ENCODE measurements around the gene CLIC1.

The CLIC1 gene

GRCh38 chr6:31719001-31719400 lies 17.3 kb downstream of the CLIC1 start:
- DNase-seq (ENCODE audit: extremely low spot score) = no peak
- no peak for TF ChIP-seq SP1 (IDR thresholded peaks at IDR 0.05)
- TF ChIP-seq LEF1 (IDR thresholded peaks at IDR 0.05; ENCODE audit: borderline replicate concordance) = no peak
- TF ChIP-seq PKNOX1 (IDR thresholded peaks at IDR 0.05) = no peak
- TF ChIP-seq ELF4 (IDR thresholded peaks at IDR 0.05) = no peak
- no peak for TF ChIP-seq SUZ12 (IDR thresholded peaks at IDR 0.05)
- no peak for TF ChIP-seq ARNT (IDR thresholded peaks at IDR 0.05)
- TF ChIP-seq ZNF384 (IDR thresholded peaks at IDR 0.05) = no peak
- TF ChIP-seq FOXA1 (IDR thresholded peaks at IDR 0.05) = no peak
- no peak for TF ChIP-seq BHLHE40 (IDR thresholded peaks at IDR 0.05; ENCODE audit: borderline replicate concordance)
- no peak for TF ChIP-seq HDGF (IDR thresholded peaks at IDR 0.05; ENCODE audit: borderline replicate concordance)
- no peak for TF ChIP-seq CTBP1 (IDR thresholded peaks at IDR 0.05; ENCODE audit: borderline replicate concordance)
- no peak for TF ChIP-seq L3MBTL2 (conservative IDR thresholded peaks at IDR 0.05)
- no peak for TF ChIP-seq FOXK2 (IDR thresholded peaks at IDR 0.05)
- TF ChIP-seq NFRKB (IDR thresholded peaks at IDR 0.05) = no peak
- no peak for TF ChIP-seq FOXM1 (IDR thresholded peaks at IDR 0.05; ENCODE audit: borderline replicate concordance)
- no peak for TF ChIP-seq TARDBP (IDR thresholded peaks at IDR 0.05)
- CTCF ChIA-PET = no interaction called here
- POLR2A ChIA-PET = no interaction called here

DNA sequence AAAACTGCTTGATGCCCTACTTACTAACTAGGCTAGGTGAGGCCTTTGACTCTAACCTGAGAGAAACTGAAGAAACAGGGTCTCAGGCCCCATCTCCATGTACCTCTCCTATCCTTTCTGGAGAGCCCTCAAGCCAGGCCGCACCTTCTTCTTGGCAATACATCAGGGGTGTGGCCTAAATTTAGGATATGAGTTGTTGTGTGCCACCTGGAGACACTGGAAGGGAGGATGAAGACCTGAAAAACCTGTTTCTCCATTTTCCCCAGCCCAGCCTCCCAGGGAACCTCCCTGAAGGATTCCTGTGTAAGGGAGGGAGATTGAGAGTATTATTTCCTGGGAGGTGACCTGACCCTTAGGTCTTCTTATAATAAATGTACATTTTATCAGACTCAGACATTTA lies 18.1 kb downstream of the CLIC1 start:
- DNase-seq (ENCODE audit: extremely low spot score) = no peak
- ChIA-PET POLR2A (no interaction called here), CTCF (interaction anchor here (0.6 kb wide), 1 partner anchor 382 kb away, joined by 5 read pairs; no protein-coding TSS in a partner anchor)
- TF ChIP-seq FOXA1 (IDR thresholded peaks at IDR 0.05) (no peak), PKNOX1 (IDR thresholded peaks at IDR 0.05) (no peak), L3MBTL2 (conservative IDR thresholded peaks at IDR 0.05) (no peak), FOXM1 (IDR thresholded peaks at IDR 0.05; ENCODE audit: borderline replicate concordance) (no peak), ARNT (IDR thresholded peaks at IDR 0.05) (no peak), LEF1 (IDR thresholded peaks at IDR 0.05; ENCODE audit: borderline replicate concordance) (no peak), ELF4 (IDR thresholded peaks at IDR 0.05) (no peak), CTBP1 (IDR thresholded peaks at IDR 0.05; ENCODE audit: borderline replicate concordance) (no peak), SP1 (IDR thresholded peaks at IDR 0.05) (no peak), ZNF384 (IDR thresholded peaks at IDR 0.05) (no peak), BHLHE40 (IDR thresholded peaks at IDR 0.05; ENCODE audit: borderline replicate concordance) (no peak), NFRKB (IDR thresholded peaks at IDR 0.05) (no peak), TARDBP (IDR thresholded peaks at IDR 0.05) (no peak), HDGF (IDR thresholded peaks at IDR 0.05; ENCODE audit: borderline replicate concordance) (no peak), FOXK2 (IDR thresholded peaks at IDR 0.05) (no peak), SUZ12 (IDR thresholded peaks at IDR 0.05) (no peak)

DNA sequence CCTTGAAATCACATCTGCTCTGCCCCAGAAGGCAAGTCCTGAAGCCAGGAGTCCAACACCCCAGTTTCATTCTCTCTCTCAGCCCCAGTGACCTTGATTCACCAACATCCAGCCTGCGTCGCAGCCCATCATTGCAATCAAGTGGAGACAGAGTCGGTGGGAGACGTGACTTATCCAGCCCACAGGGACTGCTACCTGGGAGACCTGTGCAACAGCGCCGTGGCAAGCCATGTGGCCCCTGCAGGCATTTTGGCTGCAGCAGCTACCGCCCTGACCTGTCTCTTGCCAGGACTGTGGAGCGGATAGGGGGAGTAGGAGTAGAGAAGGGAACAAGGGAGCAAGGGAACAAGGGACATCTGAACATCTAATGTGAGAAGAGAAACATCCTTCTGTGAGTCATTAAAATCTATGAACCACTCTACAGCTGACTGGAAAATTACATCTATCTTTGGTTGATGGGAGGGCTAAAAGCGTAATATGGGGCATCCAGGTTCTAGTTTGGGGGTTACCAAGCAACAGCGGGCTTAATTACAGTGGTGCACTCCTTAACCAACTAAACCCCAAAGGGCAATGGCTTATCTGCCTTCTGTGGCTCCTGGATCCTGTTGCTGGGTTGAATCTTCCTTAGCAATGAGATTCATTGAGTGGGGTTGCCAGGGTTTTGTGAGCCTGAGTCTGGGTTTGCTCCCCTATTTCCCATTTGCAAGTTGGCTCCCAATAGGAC lies 18.7 kb downstream of the CLIC1 start:
- no peak for TF ChIP-seq LEF1 (IDR thresholded peaks at IDR 0.05; ENCODE audit: borderline replicate concordance)
- no peak for TF ChIP-seq CTBP1 (IDR thresholded peaks at IDR 0.05; ENCODE audit: borderline replicate concordance)
- no peak for TF ChIP-seq SUZ12 (IDR thresholded peaks at IDR 0.05)
- no peak for TF ChIP-seq ARNT (IDR thresholded peaks at IDR 0.05)
- no peak for TF ChIP-seq FOXK2 (IDR thresholded peaks at IDR 0.05)
- no peak for TF ChIP-seq NFRKB (IDR thresholded peaks at IDR 0.05)
- no peak for TF ChIP-seq SP1 (IDR thresholded peaks at IDR 0.05)
- ChIA-PET POLR2A (no interaction called here), CTCF (interaction anchor here (0.6 kb wide), 1 partner anchor 383 kb away, joined by 5 read pairs; no protein-coding TSS in a partner anchor)
- no peak for DNase-seq (ENCODE audit: extremely low spot score)

GRCh38 chr6:31715022-31715958 lies 21.0 kb downstream of the CLIC1 start, which contains the start of gene LY6G6D:
Gene LY6G6D, plus strand, starts transcription at chr6:31715348. Its CDS starts 8 bp downstream, at chr6:31715356.
- no peak for TF ChIP-seq SP1 (IDR thresholded peaks at IDR 0.05)
- TF ChIP-seq ZNF384 (IDR thresholded peaks at IDR 0.05) = no peak
- TF ChIP-seq BHLHE40 (IDR thresholded peaks at IDR 0.05; ENCODE audit: borderline replicate concordance) = no peak
- no peak for TF ChIP-seq ELF4 (IDR thresholded peaks at IDR 0.05)
- ChIA-PET CTCF (interaction anchor here (2.2 kb wide), 1 partner anchor 15 kb away, joined by 13 read pairs; the partner anchor contains the start of gene DDAH2), POLR2A (interaction anchor here (0.9 to 5.2 kb wide), 7 partner anchors 8 to 112 kb away, joined by 3 to 43 read pairs (median 3); partner anchors contain the start of genes ABHD16A, HSPA1B, LY6G6F and MPIG6B)
- DNase-seq (ENCODE audit: extremely low spot score) = no peak

- DNase-seq (ENCODE audit: extremely low spot score) = no peak
- ChIA-PET CTCF (interaction anchor here (0.6 to 2.2 kb wide), 3 partner anchors 16 to 56 kb away, joined by 4 to 13 read pairs (median 8); partner anchors contain the start of gene DDAH2), POLR2A (interaction anchor here (0.8 to 5.2 kb wide), 12 partner anchors 8 to 133 kb away, joined by 3 to 43 read pairs (median 4); partner anchors contain the start of genes ABHD16A, GPANK1, HSPA1B and LY6G6F)
- TF ChIP-seq ARNT (IDR thresholded peaks at IDR 0.05) (no peak), ZNF384 (IDR thresholded peaks at IDR 0.05) (no peak)
These were observed 22.2 kb downstream of the CLIC1 start for GRCh38 chr6:31713991-31714684.
